Measurements from ENCODE around the gene OSBPL7.

The OSBPL7 gene

GRCh38 chr17:47857551-47858455, 36.2 kb upstream of the OSBPL7 start:
- Histone ChIP-seq H3K27me3 (ENCODE audit: control insufficient read depth in 1 of 2, insufficient read depth in 2 of 2, low read length in 2 of 2) (peaks cover 54 to 61% of the 10 kb centered on the region in 2 donors), H3K36me3 (ENCODE audit: insufficient read depth, low read length) (no peaks in the 10 kb centered on the region), H3K9me3 (ENCODE audit: low read length) (no peaks in the 10 kb centered on the region), H3K27ac (ENCODE audit: low read depth, low read length) (no peak overlapping the region), H3K9ac (ENCODE audit: low read length) (no peak overlapping the region), H3K4me1 (ENCODE audit: insufficient read depth, low read length) (no peaks in the 10 kb centered on the region), H3K4me3 (ENCODE audit: low read depth in 1 of 2, low read length in 2 of 2) (no peak overlapping the region)

DNA sequence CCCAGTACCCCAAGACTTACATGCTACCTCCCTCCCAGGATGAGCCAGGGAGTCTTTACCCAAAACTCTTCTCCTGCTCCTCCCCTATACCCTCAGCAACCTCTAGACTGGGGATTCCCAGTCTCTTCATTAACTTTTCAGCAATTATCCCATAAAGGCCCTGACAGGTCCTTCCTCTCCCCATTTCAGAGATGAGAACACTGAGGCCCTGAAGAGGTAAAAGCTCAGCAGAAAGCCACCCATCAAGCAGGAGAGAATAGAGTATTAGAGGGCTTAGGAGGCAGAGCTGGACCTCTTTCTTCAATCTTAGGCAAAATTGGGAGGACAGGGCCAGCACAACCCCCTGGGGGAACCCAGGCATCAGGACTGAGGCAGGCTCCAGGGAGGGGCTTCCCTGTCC, 35.2 kb upstream of the OSBPL7 start:
- H3K27me3 ChIP-seq (ENCODE audit: control insufficient read depth in 1 of 2, insufficient read depth in 2 of 2, low read length in 2 of 2): peaks cover 64 to 70% of the 10 kb centered on the region in 2 donors
- H3K9me3 ChIP-seq (ENCODE audit: low read length): no peaks in the 10 kb centered on the region
- H3K27ac ChIP-seq (ENCODE audit: low read depth, low read length): no peak overlapping the region
- no peak overlapping the region for H3K4me3 ChIP-seq (ENCODE audit: low read depth in 1 of 2, low read length in 2 of 2)
- no peaks in the 10 kb centered on the region for H3K36me3 ChIP-seq (ENCODE audit: insufficient read depth, low read length)
- no peaks in the 10 kb centered on the region for H3K4me1 ChIP-seq (ENCODE audit: insufficient read depth, low read length)
- H3K9ac ChIP-seq (ENCODE audit: low read length): no peak overlapping the region

DNA sequence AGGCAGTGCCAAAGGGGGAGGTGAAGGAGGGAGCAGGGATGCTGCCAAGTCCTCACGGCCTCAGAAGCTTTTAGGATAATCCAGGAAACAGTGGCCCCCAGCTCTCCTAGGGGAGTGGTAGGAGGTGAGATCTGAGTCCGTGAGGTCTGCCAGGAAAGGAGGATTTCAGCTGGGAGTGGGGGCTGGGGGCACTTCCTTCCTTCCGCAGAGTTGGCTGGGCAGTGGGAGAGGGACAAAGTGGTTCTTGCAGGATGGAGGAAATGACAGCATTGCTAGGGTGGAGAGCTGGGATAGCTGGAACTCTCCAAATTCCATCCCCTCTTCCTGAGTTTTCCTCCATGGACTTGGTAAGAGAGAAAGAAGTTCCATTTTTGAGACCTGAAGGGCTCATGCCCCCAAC, 34.1 kb upstream of the OSBPL7 start:
- H3K9ac ChIP-seq (ENCODE audit: low read length): no peak overlapping the region
- H3K4me3 ChIP-seq (ENCODE audit: low read depth in 1 of 2, low read length in 2 of 2): no peak overlapping the region
- H3K36me3 ChIP-seq (ENCODE audit: insufficient read depth, low read length): no peaks in the 10 kb centered on the region
- H3K9me3 ChIP-seq (ENCODE audit: low read length): no peaks in the 10 kb centered on the region
- peaks cover 71 to 81% of the 10 kb centered on the region in 2 donors for H3K27me3 ChIP-seq (ENCODE audit: control insufficient read depth in 1 of 2, insufficient read depth in 2 of 2, low read length in 2 of 2)
- no peak overlapping the region for H3K27ac ChIP-seq (ENCODE audit: low read depth, low read length)
- no peaks in the 10 kb centered on the region for H3K4me1 ChIP-seq (ENCODE audit: insufficient read depth, low read length)

- Histone ChIP-seq H3K36me3 (ENCODE audit: insufficient read depth, low read length) (no peaks in the 10 kb centered on the region), H3K4me1 (ENCODE audit: insufficient read depth, low read length) (no peaks in the 10 kb centered on the region), H3K4me3 (ENCODE audit: low read depth in 1 of 2, low read length in 2 of 2) (no peak overlapping the region), H3K27me3 (ENCODE audit: control insufficient read depth in 1 of 2, insufficient read depth in 2 of 2, low read length in 2 of 2) (peaks cover 63 to 94% of the 10 kb centered on the region in 2 donors), H3K9me3 (ENCODE audit: low read length) (no peaks in the 10 kb centered on the region), H3K9ac (ENCODE audit: low read length) (no peak overlapping the region), H3K27ac (ENCODE audit: low read depth, low read length) (no peak overlapping the region)
Observed at GRCh38 chr17:47853616-47854015, 32.0 kb upstream of the OSBPL7 start.

DNA sequence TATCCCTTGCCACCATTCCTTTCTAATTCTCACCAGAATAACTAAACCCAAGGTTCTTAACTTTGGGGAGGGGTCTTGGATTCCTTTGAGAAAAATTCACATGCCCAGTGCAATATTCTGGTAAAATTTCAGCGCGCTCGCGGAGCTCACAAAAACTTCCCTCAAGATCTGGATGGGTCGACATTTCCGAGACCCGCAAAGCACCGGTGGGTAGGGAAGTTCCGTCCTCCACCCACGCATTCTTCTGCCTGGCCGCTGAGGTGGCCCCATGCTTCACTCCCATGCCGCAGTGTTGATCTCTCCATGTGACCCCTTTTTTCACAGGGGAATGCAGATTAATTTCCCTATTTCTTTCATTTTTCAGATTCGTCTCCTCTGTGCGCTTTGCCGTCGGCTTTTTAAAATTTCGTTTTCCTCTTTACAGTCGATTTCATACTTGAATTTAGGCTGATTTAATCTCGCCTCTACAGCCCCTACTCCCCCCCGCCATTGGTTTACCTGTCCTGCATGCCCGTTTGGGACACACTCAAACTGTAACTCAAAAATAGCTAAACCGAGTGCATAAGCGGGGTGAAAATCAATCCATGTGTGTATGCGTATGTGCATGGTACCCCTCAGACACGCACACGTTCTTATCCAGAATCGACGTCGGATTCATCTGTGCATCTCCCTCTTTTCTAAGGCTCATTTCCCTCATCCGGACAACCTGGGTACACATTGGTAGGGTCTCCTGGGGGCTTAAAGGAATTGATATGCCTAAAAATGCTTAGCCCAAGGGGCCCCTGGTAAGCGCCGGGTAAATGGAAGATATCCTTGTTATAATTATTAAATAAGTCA, 30.7 kb upstream of the OSBPL7 start:
- Histone ChIP-seq H3K27me3 (ENCODE audit: control insufficient read depth in 1 of 2, insufficient read depth in 2 of 2, low read length in 2 of 2) (peaks cover 58 to 98% of the 10 kb centered on the region in 2 donors), H3K36me3 (ENCODE audit: insufficient read depth, low read length) (no peaks in the 10 kb centered on the region), H3K27ac (ENCODE audit: low read depth, low read length) (no peak overlapping the region), H3K9ac (ENCODE audit: low read length) (no peak overlapping the region), H3K4me1 (ENCODE audit: insufficient read depth, low read length) (no peaks in the 10 kb centered on the region), H3K4me3 (ENCODE audit: low read depth in 1 of 2, low read length in 2 of 2) (no peak overlapping the region), H3K9me3 (ENCODE audit: low read length) (no peaks in the 10 kb centered on the region)

DNA sequence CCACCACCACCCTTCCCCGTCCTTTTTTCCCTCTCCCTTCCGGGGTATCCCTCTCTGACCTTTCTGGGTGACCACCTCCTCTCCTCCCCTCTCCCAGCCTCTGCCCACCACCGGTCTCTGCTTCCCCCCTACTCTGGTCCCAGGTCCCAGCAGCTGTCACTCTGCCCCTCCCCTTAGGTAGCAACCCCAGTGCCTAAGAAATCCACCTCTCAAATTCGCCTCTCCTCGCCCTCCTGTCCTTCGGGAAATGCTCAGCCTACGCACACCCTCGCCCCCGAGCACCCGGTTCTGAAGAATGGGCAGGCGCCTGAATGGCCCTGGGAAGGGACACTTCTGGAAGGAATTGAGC, 30.1 kb upstream of the OSBPL7 start:
- Histone ChIP-seq H3K36me3 (ENCODE audit: insufficient read depth, low read length) (no peaks in the 10 kb centered on the region), H3K27me3 (ENCODE audit: control insufficient read depth in 1 of 2, insufficient read depth in 2 of 2, low read length in 2 of 2) (peaks cover 58 to 98% of the 10 kb centered on the region in 2 donors), H3K9me3 (ENCODE audit: low read length) (no peaks in the 10 kb centered on the region), H3K4me3 (ENCODE audit: low read depth in 1 of 2, low read length in 2 of 2) (no peak overlapping the region), H3K27ac (ENCODE audit: low read depth, low read length) (no peak overlapping the region), H3K4me1 (ENCODE audit: insufficient read depth, low read length) (no peaks in the 10 kb centered on the region), H3K9ac (ENCODE audit: low read length) (no peak overlapping the region)

- no peaks in the 10 kb centered on the region for H3K36me3 ChIP-seq (ENCODE audit: insufficient read depth, low read length)
- H3K9ac ChIP-seq (ENCODE audit: low read length): no peak within 1 kb of the TSS
- H3K4me3 ChIP-seq (ENCODE audit: low read depth in 1 of 2, low read length in 2 of 2): peak within 1 kb of the TSS in 1 of 2 donors; percentile 4
- no peaks in the 10 kb centered on the region for H3K9me3 ChIP-seq (ENCODE audit: low read length)
- no peak within 1 kb of the TSS for H3K27ac ChIP-seq (ENCODE audit: low read depth, low read length)
- no peaks in the 10 kb centered on the region for H3K4me1 ChIP-seq (ENCODE audit: insufficient read depth, low read length)
- peaks cover 58 to 98% of the 10 kb centered on the region in 2 donors for H3K27me3 ChIP-seq (ENCODE audit: control insufficient read depth in 1 of 2, insufficient read depth in 2 of 2, low read length in 2 of 2)
Observed at GRCh38 chr17:47850692-47851573, 29.3 kb upstream of the OSBPL7 start, which contains the start of gene SP6. Gene SP6 (minus strand): TSS chr17:47851163. CDS start chr17:47848429, 2,734 bp downstream.

DNA sequence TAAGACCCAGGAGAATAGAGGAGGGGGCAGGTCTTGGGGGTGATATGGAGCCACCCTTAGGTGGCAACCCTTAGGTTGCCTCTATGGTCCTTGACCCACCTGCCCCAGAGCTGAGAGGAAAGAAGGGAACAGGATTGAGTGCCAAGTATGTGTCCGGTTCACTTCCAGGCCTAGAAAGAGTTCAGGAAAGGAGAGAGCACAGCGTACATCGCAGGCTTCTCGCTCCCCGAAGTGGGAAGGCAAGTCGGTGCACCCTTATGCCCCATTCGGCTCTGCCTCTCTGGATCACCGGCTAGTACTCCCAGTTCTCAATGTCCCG, 28.7 kb upstream of the OSBPL7 start:
- Histone ChIP-seq H3K36me3 (ENCODE audit: insufficient read depth, low read length) (no peaks in the 10 kb centered on the region), H3K4me1 (ENCODE audit: insufficient read depth, low read length) (no peaks in the 10 kb centered on the region), H3K9ac (ENCODE audit: low read length) (no peak overlapping the region), H3K4me3 (ENCODE audit: low read depth in 1 of 2, low read length in 2 of 2) (no peak overlapping the region), H3K9me3 (ENCODE audit: low read length) (no peaks in the 10 kb centered on the region), H3K27ac (ENCODE audit: low read depth, low read length) (no peak overlapping the region), H3K27me3 (ENCODE audit: control insufficient read depth in 1 of 2, insufficient read depth in 2 of 2, low read length in 2 of 2) (peaks cover 56 to 97% of the 10 kb centered on the region in 2 donors)

DNA sequence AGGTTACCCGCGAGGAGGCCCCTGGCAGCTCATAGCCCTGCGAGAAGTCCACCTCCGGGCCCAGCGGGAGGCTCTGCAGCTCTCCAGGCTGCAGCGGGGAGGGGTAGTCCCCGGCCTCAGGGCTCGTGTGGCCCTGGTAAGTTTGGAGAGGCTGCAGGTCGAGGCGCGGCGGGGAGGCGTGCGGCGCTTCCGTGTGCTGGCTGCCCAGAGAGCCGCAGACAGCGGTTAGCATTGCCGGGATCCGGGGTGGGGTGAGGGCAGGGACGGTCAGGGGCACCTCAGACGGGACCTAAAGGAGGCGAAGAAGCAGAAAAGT, 26.6 kb upstream of the OSBPL7 start:
- Histone ChIP-seq H3K36me3 (ENCODE audit: insufficient read depth, low read length) (no peaks in the 10 kb centered on the region), H3K9me3 (ENCODE audit: low read length) (no peaks in the 10 kb centered on the region), H3K4me3 (ENCODE audit: low read depth in 1 of 2, low read length in 2 of 2) (no peak overlapping the region), H3K9ac (ENCODE audit: low read length) (no peak overlapping the region), H3K27me3 (ENCODE audit: control insufficient read depth in 1 of 2, insufficient read depth in 2 of 2, low read length in 2 of 2) (peaks cover 35 to 83% of the 10 kb centered on the region in 2 donors), H3K27ac (ENCODE audit: low read depth, low read length) (no peak overlapping the region), H3K4me1 (ENCODE audit: insufficient read depth, low read length) (no peaks in the 10 kb centered on the region)

GRCh38 chr17:47847341-47848197, 26.0 kb upstream of the OSBPL7 start:
- H3K9ac ChIP-seq (ENCODE audit: low read length): no peak overlapping the region
- H3K9me3 ChIP-seq (ENCODE audit: low read length): no peaks in the 10 kb centered on the region
- peaks cover 30 to 77% of the 10 kb centered on the region in 2 donors for H3K27me3 ChIP-seq (ENCODE audit: control insufficient read depth in 1 of 2, insufficient read depth in 2 of 2, low read length in 2 of 2)
- H3K36me3 ChIP-seq (ENCODE audit: insufficient read depth, low read length): no peaks in the 10 kb centered on the region
- no peak overlapping the region for H3K27ac ChIP-seq (ENCODE audit: low read depth, low read length)
- H3K4me3 ChIP-seq (ENCODE audit: low read depth in 1 of 2, low read length in 2 of 2): no peak overlapping the region
- no peaks in the 10 kb centered on the region for H3K4me1 ChIP-seq (ENCODE audit: insufficient read depth, low read length)
